Endothelial cell of umbilical vein (primary cell): ENCODE data around the gene SPRY4. TPM values are rescaled to one million over a fixed set of nuclear protein-coding genes. Genes with fewer than 3 reads are reported as not detected.

Experiments used
- BruUV-seq: library from RNA; stranded (reverse); fragments of 400-500 nt; replicated peaks from 2 replicates; lab custom pipeline; 2021; lab: Mats Ljungman, UMichigan
- CTCF ChIA-PET: fragments of 300-600, 350-600 bp; sonication (Branson Sonifier 250); formaldehyde crosslinking; loops from one replicate; lab custom pipeline; 2021; ENCODE audit warnings: antibody characterized with exemption, inconsistent platforms; lab: Charles Lee
- POLR2A ChIA-PET: fragments of 300-600, 350-600 bp; sonication (Branson Sonifier 250); formaldehyde crosslinking; loops from one replicate; lab custom pipeline; 2021; ENCODE audit warnings: antibody characterized with exemption, inconsistent platforms; lab: Charles Lee
- DNase-seq: peaks from one replicate; pipeline ENCODE4 v3.0.0-alpha.2; 2011; ENCODE audit warnings: low read depth, low spot score
- FAIRE-seq: peaks from 2 replicates; lab custom pipeline; 2011; peaks lifted over from hg19 to GRCh38; lab: Jason Lieb, UNC
- H2AFZ ChIP-seq: 2 replicates; pipeline ENCODE4 v1.6.0; 2012; ENCODE audit warnings: low read depth, low read length, control low read depth, inconsistent platforms
- H3K27ac ChIP-seq: 2 replicates; pipeline ENCODE4 v1.5.1; 2011; ENCODE audit warnings: low read depth, mild to moderate bottlenecking, control low read depth, low read length, moderate library complexity; ENCODE audit not compliant: insufficient read depth
- H3K27me3 ChIP-seq, 2 experiments: 2 replicates each; pipeline versions ENCODE4 v1.6.0 to v1.6.1; 2011; ENCODE audit warnings: low read length in 2 of 2, mixed read lengths in 1 of 2; ENCODE audit not compliant: control insufficient read depth in 2 of 2, insufficient read depth in 2 of 2
- H3K36me3 ChIP-seq, 2 experiments: 2 replicates in 1 of 2; 3 replicates in 1 of 2; pipeline ENCODE4 v1.5.1; 2011; ENCODE audit warnings: low read length in 2 of 2, mild to moderate bottlenecking in 1 of 2, moderate library complexity in 1 of 2; ENCODE audit not compliant: control insufficient read depth in 2 of 2, insufficient read depth in 2 of 2; ENCODE audit errors: extremely low read depth in 1 of 2
- H3K4me1 ChIP-seq: 3 replicates; pipeline ENCODE4 v1.5.1; 2011; ENCODE audit warnings: mild to moderate bottlenecking, low read length; ENCODE audit not compliant: control insufficient read depth, insufficient read depth; ENCODE audit errors: extremely low read depth
- H3K4me2 ChIP-seq: 2 replicates; pipeline ENCODE4 v1.6.1; 2011; ENCODE audit warnings: low read length, control low read depth, mixed read lengths; ENCODE audit not compliant: insufficient read depth
- H3K4me3 ChIP-seq, 3 experiments: fragments of 200-600 bp in 1 of 3; sonication (generic), shearing (Covaris generic) in 1 of 3; replicated peaks in 1 of 3; 2 replicates each; pipeline ENCODE4 v1.5.1; 2011 to 2016; ENCODE audit warnings: control low read depth in 3 of 3, low read length in 3 of 3, mild to moderate bottlenecking in 2 of 3, inconsistent platforms in 1 of 3, low read depth in 1 of 3, moderate library complexity in 1 of 3; ENCODE audit not compliant: insufficient read depth in 1 of 3
- H3K79me2 ChIP-seq: 2 replicates; pipeline ENCODE4 v1.6.0; 2012; ENCODE audit warnings: low read length, inconsistent platforms; ENCODE audit not compliant: control insufficient read depth, insufficient read depth
- H3K9ac ChIP-seq: replicated peaks from 2 replicates; pipeline ENCODE3; 2011; ENCODE audit warnings: low read length, control low read depth; ENCODE audit not compliant: insufficient read depth; ENCODE audit errors: extremely low read depth
- H3K9me1 ChIP-seq: replicated peaks from 3 replicates; pipeline ENCODE4 v1.6.0; 2011; ENCODE audit warnings: mild to moderate bottlenecking, low read length; ENCODE audit not compliant: control insufficient read depth, insufficient read depth; ENCODE audit errors: extremely low read depth
- H3K9me3 ChIP-seq: replicated peaks from 2 replicates; pipeline ENCODE4 v1.5.1; 2012; ENCODE audit warnings: low read length, inconsistent platforms; ENCODE audit not compliant: control insufficient read depth, insufficient read depth
- H4K20me1 ChIP-seq: replicated peaks from 2 replicates; pipeline ENCODE3; 2011; ENCODE audit warnings: mild to moderate bottlenecking, low read length; ENCODE audit not compliant: control insufficient read depth, insufficient read depth; ENCODE audit errors: extremely low read depth
- EZH2 ChIP-seq: IDR thresholded peaks from 2 replicates; pipeline ENCODE4 v1.6.1; 2012; ENCODE audit warnings: borderline replicate concordance, low read depth, mild to moderate bottlenecking, moderate library complexity, low read length, inconsistent platforms; ENCODE audit not compliant: severe bottlenecking
- GATA2 ChIP-seq: IDR thresholded peaks from 2 replicates; pipeline ENCODE4 v1.7.0; 2011; ENCODE audit warnings: low read depth, mild to moderate bottlenecking, moderate library complexity, mixed read lengths, low read length; ENCODE audit not compliant: insufficient read length, insufficient read depth
- JUN ChIP-seq: IDR thresholded peaks from 2 replicates; pipeline ENCODE4 v1.6.1; 2011; ENCODE audit warnings: borderline replicate concordance, low read depth; ENCODE audit not compliant: insufficient read length, insufficient read depth
- MAX ChIP-seq: IDR thresholded peaks from 2 replicates; pipeline ENCODE4 v1.6.1; 2011; ENCODE audit not compliant: insufficient read depth, insufficient read length
- MYC ChIP-seq: IDR thresholded peaks from one replicate; pipeline ENCODE4 v1.6.1; 2011; ENCODE audit warnings: mild to moderate bottlenecking, low read depth, low read length
- POLR2A ChIP-seq: IDR thresholded peaks from 2 replicates; pipeline ENCODE4 v1.6.1; 2012; ENCODE audit warnings: low read depth, mild to moderate bottlenecking, control low read depth, low read length
- POLR2AphosphoS5 ChIP-seq: IDR thresholded peaks from 2 replicates; pipeline ENCODE4 v1.6.1; 2012; ENCODE audit warnings: low read depth, mild to moderate bottlenecking, control low read depth, low read length, moderate library complexity; ENCODE audit not compliant: insufficient read depth
- dilution Hi-C: fragments of 300-500 bp; cut with MboI; formaldehyde crosslinking; loops from one replicate; pipeline ENCODE4 v1.15.0; 2019; ENCODE audit warnings: low sequenced_read_pairs; ENCODE audit not compliant: extremely low pct_ligation_motif_present
- intact Hi-C: fragments of 100-400 bp; cut with micrococcal nuclease; formaldehyde crosslinking; loops from one replicate; pipeline ENCODE4 v1.10.0; 2022
- polyA plus RNA-seq, 4 experiments: library from polyadenylated mRNA; depleted of rRNA in 3 of 4; stranded (reverse) in 3 of 4; unstranded in 1 of 4; fragments of >200 nt; gene quantifications; 2 replicates each; pipeline versions ENCODE4 v1.2.1 to v1.2.3, GENCODE V29; 2011 to 2012; ENCODE audit warnings: missing spikeins in 1 of 4
- total RNA-seq: library from RNA; stranded (reverse); gene quantifications from 2 replicates; pipeline ENCODE4 v1.2.3, GENCODE V29; 2021

The SPRY4 gene
- total and polyA plus RNA-seq, 2 donors (not counting 3 experiments of a cell fraction or from before 2014, with no cell fraction given), result 9.3 to 33.9 TPM

- Histone ChIP-seq H3K4me3 (no peak overlapping the region), H3K27me3 (no peaks in the 10 kb centered on the region), H2AFZ (no peak overlapping the region), H3K36me3 (no peaks in the 10 kb centered on the region), H3K9ac (no peak overlapping the region), H3K9me3 (no peaks in the 10 kb centered on the region), H3K79me2 (no peaks in the 10 kb centered on the region), H4K20me1 (no peaks in the 10 kb centered on the region), H3K4me2 (no peak overlapping the region), H3K4me1 (peaks cover 18% of the 10 kb centered on the region), H3K9me1 (no peaks in the 10 kb centered on the region), H3K27ac (no peak overlapping the region)
- ChIA-PET CTCF (no interaction called here), POLR2A (interaction anchor here (0.7 kb wide), 1 partner anchor 149 kb away, joined by 6 read pairs; no protein-coding TSS in a partner anchor)
- intact Hi-C loops, result no loop called here
- no peak for TF ChIP-seq MYC
- TF ChIP-seq JUN, result no peak
- TF ChIP-seq MAX, result no peak
- TF ChIP-seq POLR2A, result no peak
- no peak for TF ChIP-seq EZH2
- no peak for TF ChIP-seq POLR2AphosphoS5
- TF ChIP-seq GATA2, result no peak
- dilution Hi-C loops, result no loop called here
- BruUV-seq, result no TSS peak
- FAIRE-seq (no peak), DNase-seq (no peak)
Observed at GRCh38 chr5:142366007-142366406, 41.2 kb upstream of the SPRY4 start.
